Renal cortical epithelial cell (primary cell): ENCODE measurements around the gene CACNA1C. TPM values are rescaled to one million over a fixed set of nuclear protein-coding genes. Genes with fewer than 3 reads are reported as not detected.

ENCODE experiments used
- DNase-seq: peaks from one replicate; pipeline ENCODE4 v3.0.0-alpha.2; 2011; ENCODE audit warnings: low read depth
- total RNA-seq: library from RNA; depleted of rRNA; stranded (reverse); fragments of >200 nt; gene quantifications from 2 replicates; pipeline ENCODE4 v1.2.3, GENCODE V29; 2014

CACNA1C gene
- total RNA-seq, 1 donor from 2014 or later = 0.05 TPM

DNA sequence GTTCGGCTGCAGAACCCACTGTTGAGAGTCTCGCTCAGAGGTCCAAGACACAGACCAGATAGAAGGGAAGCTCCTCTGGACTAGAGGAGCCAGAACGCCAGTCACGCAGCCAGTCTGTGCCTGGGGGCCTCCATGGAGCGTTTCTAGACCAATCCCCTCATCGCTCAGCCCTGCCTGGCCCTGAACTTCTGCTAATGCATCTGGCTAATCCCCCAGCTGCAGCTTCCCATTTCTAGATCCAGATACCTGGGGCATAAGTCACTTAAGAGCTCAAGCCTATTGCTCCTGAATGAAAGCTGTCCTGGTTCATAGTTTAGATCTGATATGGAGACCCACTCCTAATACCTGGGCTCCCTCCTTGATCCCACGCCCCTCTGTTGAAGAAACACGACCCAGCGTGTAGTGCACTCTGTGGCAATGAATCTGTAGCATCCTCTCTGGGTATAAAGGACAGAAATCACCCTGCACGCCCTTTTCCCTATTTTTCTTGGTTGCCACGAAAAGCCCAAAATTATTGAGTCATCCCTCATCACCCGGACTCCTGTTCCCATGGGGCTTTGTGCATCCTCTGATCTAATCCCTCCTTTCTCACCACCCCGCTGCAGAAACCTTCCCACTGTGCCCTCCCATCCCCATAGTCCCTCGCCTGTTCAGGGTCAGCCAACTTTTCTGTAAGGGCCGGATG lies 400.4 kb downstream of the CACNA1C start:
- DNase-seq = no peak

- no peak for DNase-seq
Measured at GRCh38 chr12:2453761-2454090, 400.9 kb downstream of the CACNA1C start.

GRCh38 chr12:2454601-2455177 lies 401.9 kb downstream of the CACNA1C start:
- no peak for DNase-seq

- no peak for DNase-seq
Measured at GRCh38 chr12:2455410-2455809, 402.6 kb downstream of the CACNA1C start.

DNA sequence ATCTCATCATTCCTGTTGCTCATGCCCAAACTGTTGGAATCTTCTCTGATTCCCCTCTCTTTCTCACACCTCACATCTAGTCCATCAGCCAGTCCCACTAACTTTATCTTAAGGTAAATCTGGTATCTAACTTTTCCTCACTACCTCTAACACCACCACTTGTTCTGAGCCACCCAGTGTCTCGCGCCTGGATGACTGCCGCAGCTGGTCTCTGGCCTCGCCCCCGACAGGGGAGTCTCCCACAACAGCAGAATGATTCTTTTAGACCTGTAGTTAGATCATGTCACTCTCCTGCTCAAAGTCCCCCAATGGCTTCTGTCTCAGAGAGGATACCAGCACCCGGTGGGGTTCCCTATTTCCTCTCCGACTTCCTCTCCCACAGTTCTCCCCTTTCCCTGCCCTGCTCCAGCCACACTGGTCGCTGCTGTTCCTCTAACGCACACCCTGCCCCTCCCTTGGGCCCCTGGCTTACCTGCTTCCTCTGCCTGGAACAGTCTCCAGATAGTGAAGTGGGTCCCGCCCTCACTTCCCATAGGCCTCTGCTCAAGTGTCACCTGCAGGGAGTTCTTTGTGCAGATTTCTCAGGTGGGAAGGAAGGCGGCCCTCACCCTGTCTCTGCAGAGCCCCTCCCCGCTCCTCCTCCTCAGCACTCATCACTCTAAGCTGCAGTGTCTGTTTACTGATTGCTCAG lies 403.5 kb downstream of the CACNA1C start:
- DNase-seq = no peak

DNA sequence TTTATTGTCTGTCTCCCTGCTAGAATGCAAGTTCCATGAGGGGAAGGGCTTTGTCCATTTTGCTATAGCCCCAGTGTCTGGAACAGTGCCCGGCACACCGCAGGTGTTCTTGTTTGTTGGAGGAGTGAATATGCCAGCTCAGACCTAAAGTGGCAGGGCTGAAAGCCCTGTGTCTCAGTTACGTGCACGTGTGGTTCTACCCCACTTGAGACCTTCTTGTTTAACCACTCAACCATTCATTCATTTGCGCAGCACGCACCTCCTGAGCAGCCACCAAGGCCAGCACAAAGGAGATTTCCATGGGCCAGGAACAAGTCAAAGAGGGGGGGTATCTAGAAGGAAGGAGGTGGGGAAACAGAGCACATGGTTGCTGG lies 404.0 kb downstream of the CACNA1C start:
- no peak for DNase-seq

DNA sequence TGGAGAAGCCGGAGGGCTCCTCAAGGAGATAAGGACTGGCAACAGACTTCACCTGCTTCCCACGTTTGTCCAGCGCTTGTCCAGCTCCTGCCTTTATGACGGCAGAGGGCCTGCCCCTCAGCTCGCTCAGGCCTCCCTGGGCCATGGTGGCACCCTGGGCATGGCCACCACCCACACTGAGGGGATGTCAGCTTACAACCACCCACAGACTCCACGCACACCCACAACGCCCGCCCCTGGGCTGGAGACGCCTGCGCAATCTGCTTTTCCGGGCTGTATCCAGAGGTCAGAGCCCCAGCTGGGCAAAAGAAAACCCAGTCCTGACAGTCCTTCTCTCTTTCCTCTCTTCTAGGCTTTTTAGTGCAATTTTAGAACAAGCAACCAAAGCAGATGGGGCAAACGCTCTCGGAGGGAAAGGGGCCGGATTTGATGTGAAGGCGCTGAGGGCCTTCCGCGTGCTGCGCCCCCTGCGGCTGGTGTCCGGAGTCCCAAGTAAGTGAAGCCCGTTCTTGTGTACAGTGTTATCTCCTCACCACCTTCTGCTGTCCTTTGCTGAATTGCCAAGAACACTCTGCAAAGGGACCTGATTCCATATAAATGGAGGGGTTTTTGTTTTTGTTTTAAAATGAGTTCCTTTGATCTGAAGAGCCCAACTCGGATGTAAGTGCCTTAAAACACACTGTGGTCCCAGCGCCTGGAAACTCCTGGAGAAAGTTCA lies 404.6 kb downstream of the CACNA1C start:
- no peak for DNase-seq

- DNase-seq = no peak
Measured at GRCh38 chr12:2457933-2458414, 405.2 kb downstream of the CACNA1C start.

- DNase-seq = no peak
Measured at GRCh38 chr12:2460051-2460670, 407.4 kb downstream of the CACNA1C start.

- DNase-seq = no peak
Measured at GRCh38 chr12:2461046-2461445, 408.3 kb downstream of the CACNA1C start.

DNA sequence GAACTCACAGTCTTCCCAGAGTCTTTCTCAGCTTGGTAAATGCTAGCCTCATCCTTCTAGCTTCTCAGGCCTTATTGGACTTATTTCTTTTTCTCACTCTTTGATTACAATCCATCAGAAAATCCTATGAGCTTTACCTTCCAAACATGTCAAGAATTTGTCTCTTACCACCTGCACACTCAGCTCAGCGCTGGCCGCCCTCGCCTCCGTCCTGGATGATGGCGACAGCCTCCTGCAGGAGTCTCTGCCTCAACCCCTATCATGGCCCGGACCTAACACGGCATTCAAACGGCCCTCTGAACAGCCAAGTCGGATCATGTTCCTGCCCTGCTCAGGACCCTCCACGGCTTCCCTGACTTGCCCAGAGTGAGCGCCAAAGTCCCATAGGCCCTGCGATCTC lies 408.9 kb downstream of the CACNA1C start:
- DNase-seq = no peak

- no peak for DNase-seq
Measured at GRCh38 chr12:2462087-2462486, 409.3 kb downstream of the CACNA1C start.

GRCh38 chr12:2463719-2464118 lies 410.9 kb downstream of the CACNA1C start:
- DNase-seq = no peak

- DNase-seq = no peak
Measured at GRCh38 chr12:2465681-2466080, 412.9 kb downstream of the CACNA1C start.

- no peak for DNase-seq
Measured at GRCh38 chr12:2466211-2466610, 413.4 kb downstream of the CACNA1C start.

GRCh38 chr12:2467447-2468195 lies 414.8 kb downstream of the CACNA1C start:
- no peak for DNase-seq

DNA sequence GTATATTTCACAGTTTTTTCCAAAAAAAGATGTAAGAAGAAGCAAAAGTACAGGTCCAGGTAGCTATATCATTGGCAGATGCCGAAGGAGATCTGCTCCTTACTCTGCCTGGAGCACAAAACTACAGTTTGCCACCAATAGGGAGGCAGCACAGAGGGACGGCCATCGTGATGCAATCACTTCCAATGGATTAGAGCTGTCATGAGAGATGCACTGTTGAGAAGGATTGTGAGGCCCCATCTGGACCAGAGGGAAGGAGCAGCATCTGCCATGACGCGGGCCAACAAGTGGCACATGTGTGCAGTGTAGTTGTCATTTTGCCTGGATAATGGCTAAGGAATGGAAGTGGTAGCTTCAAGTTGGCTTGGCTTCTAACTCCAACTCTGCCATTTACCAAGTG lies 423.2 kb downstream of the CACNA1C start:
- no peak for DNase-seq

DNA sequence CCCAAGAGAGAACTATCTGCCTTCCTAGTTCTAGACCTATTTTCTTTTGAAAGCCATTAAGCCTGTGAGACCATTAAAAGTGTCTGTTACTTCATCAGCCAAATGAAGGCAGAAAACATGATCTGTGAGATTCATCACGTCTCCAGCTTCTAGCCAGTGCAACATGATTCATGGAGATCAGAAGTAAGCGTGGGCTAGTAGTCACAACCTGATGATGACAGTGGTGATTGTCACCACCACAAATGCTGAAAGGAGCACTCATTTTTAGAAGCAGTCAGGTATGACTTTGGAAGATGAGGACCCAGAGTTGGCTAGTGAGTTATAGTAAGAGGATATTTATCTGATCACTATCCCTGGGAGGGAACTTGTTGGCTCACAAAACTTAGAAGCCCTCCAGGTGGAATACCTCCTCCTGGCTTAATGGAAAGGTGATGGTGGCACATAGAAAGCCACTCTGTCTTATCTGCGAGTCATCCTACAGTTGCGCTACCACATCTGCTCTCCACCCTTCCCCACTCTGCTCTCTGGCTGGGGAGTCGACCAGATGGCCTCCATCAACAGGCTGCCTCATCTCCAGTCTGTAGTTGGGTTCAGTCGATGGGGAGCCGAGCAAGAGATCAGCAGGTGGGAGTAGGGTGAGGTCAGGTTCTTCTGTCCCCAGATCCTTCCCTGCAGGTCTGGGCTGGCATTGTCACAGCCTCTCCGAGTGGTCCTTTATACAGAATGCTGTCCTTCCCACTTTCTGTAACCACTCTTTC lies 424.4 kb downstream of the CACNA1C start:
- no peak for DNase-seq

- no peak for DNase-seq
Measured at GRCh38 chr12:2479851-2480535, 427.2 kb downstream of the CACNA1C start.

- no peak for DNase-seq
Measured at GRCh38 chr12:2481346-2481745, 428.6 kb downstream of the CACNA1C start.
